Endodermal cell (in vitro differentiated cells): ENCODE data around the gene MTHFD1L. TPM values are rescaled to one million over a fixed set of nuclear protein-coding genes. Genes with fewer than 3 reads are reported as not detected.

Experiments
- DNase-seq: peaks from one replicate; pipeline ENCODE4 v3.0.0-alpha.2; 2017
- H3K27ac ChIP-seq: 2 replicates; pipeline ENCODE4 v1.5.1; 2013; ENCODE audit warnings: mild to moderate bottlenecking, low read depth, low read length, moderate library complexity
- H3K27me3 ChIP-seq: 2 replicates; pipeline ENCODE4 v1.6.1; 2013; ENCODE audit warnings: mild to moderate bottlenecking, low read length, moderate library complexity; ENCODE audit not compliant: insufficient read depth, control insufficient read depth, poor library complexity, severe bottlenecking
- H3K36me3 ChIP-seq: 2 replicates; pipeline ENCODE4 v1.7.0; 2013; ENCODE audit warnings: mild to moderate bottlenecking, low read length, moderate library complexity; ENCODE audit not compliant: control insufficient read depth, insufficient read depth
- H3K4me1 ChIP-seq: one replicate; pipeline ENCODE4 v1.7.0; 2013; ENCODE audit warnings: low read length; ENCODE audit not compliant: control insufficient read depth, insufficient read depth
- H3K4me3 ChIP-seq: 2 replicates; pipeline ENCODE4 v1.5.1; 2013; ENCODE audit warnings: mild to moderate bottlenecking, low read length, moderate library complexity
- H3K9ac ChIP-seq: 2 replicates; pipeline ENCODE4 v1.6.1; 2013; ENCODE audit warnings: mild to moderate bottlenecking, low read length, moderate library complexity; ENCODE audit not compliant: poor library complexity, severe bottlenecking; ENCODE audit errors: extremely low read depth
- H3K9me3 ChIP-seq: 2 replicates; pipeline ENCODE4 v1.6.1; 2013; ENCODE audit warnings: mild to moderate bottlenecking, low read length, moderate library complexity; ENCODE audit not compliant: control insufficient read depth
- H3K27ac Mint-ChIP-seq: 2 replicates; pipeline ENCODE4 v1.8.0; 2020; ENCODE audit warnings: mixed read lengths
- H3K27me3 Mint-ChIP-seq: 2 replicates; pipeline ENCODE4 v1.8.0; 2021; ENCODE audit warnings: mild to moderate bottlenecking, mixed read lengths; ENCODE audit not compliant: insufficient read depth
- H3K36me3 Mint-ChIP-seq: 2 replicates; pipeline ENCODE4 v1.8.0; 2020; ENCODE audit warnings: low read depth, mixed read lengths
- H3K4me1 Mint-ChIP-seq: 2 replicates; pipeline ENCODE4 v1.8.0; 2020; ENCODE audit warnings: mixed read lengths
- H3K4me3 Mint-ChIP-seq: 2 replicates; pipeline ENCODE4 v1.8.0; 2020; ENCODE audit warnings: mild to moderate bottlenecking, moderate library complexity, mixed read lengths
- H3K9me3 Mint-ChIP-seq: 2 replicates; pipeline ENCODE4 v1.8.0; 2020; ENCODE audit warnings: mild to moderate bottlenecking, mixed read lengths
- CTCF ChIP-seq: fragments of 200-600 bp; sonication (generic); conservative IDR thresholded peaks from 2 replicates; pipeline ENCODE4 v1.5.0; 2021; ENCODE audit warnings: antibody characterized with exemption, mild to moderate bottlenecking
- WGBS, 2 experiments: methylation state at CpG; one replicate each; pipeline versions ENCODE4 v1.1.5 to v1.1.7; 2013; ENCODE audit warnings: missing lambda C conversion rate in 2 of 2, mixed read lengths in 1 of 2; ENCODE audit not compliant: insufficient coverage in 1 of 2, insufficient read length in 1 of 2; 5-methylcytosine and 5-hydroxymethylcytosine counted together
- total RNA-seq, 2 donors: library from RNA; stranded (reverse); fragmentation: NEBNext Ultra II Directional in 1 of 2; extraction: Animal tissue kit (Norgen Biotek cat#: 25700) in 1 of 2; gene quantifications; 2 replicates in 1 of 2; 3 replicates in 1 of 2; pipeline ENCODE4 v1.2.1, GENCODE V29; 2021

MTHFD1L gene
- total RNA-seq, 2 donors from 2014 or later: 70.2 to 72.6 TPM

- peaks cover 16% of the 10 kb centered on the region for H3K9me3 Mint-ChIP-seq
- no peak overlapping the region for H3K27ac Mint-ChIP-seq
- no peak overlapping the region for H3K27ac ChIP-seq
- no peak overlapping the region for H3K9ac ChIP-seq
- peaks cover 40% of the 10 kb centered on the region for H3K36me3 ChIP-seq
- H3K27me3 Mint-ChIP-seq: no peaks in the 10 kb centered on the region
- H3K36me3 Mint-ChIP-seq: peaks cover 36% of the 10 kb centered on the region
- no peak overlapping the region for H3K4me3 ChIP-seq
- peak; percentile 35 for DNase-seq
- no peak overlapping the region for H3K4me3 Mint-ChIP-seq
- TF ChIP-seq CTCF: no peak
- no peaks in the 10 kb centered on the region for H3K4me1 ChIP-seq
- 95 to 100% methylated on average over 4 to 6 of the region's 6 CpGs for WGBS, 2 experiments
- H3K9me3 ChIP-seq: peaks cover 17% of the 10 kb centered on the region
- H3K27me3 ChIP-seq: no peaks in the 10 kb centered on the region
- H3K4me1 Mint-ChIP-seq: no peaks in the 10 kb centered on the region
Observed at GRCh38 chr6:151078655-151079054, 213.2 kb downstream of the MTHFD1L start.

- Mint-ChIP-seq H3K27me3 (no peaks in the 10 kb centered on the region), H3K36me3 (peaks cover 26% of the 10 kb centered on the region), H3K4me1 (no peaks in the 10 kb centered on the region), H3K9me3 (peaks cover 6% of the 10 kb centered on the region), H3K27ac (no peak overlapping the region), H3K4me3 (no peak overlapping the region)
- H3K9ac ChIP-seq: no peak overlapping the region
- no peaks in the 10 kb centered on the region for H3K27me3 ChIP-seq
- H3K4me3 ChIP-seq: no peak overlapping the region
- no peak for TF ChIP-seq CTCF
- peak; percentile 33 for DNase-seq
- no peaks in the 10 kb centered on the region for H3K4me1 ChIP-seq
- no peaks in the 10 kb centered on the region for H3K9me3 ChIP-seq
- H3K27ac ChIP-seq: no peak overlapping the region
- H3K36me3 ChIP-seq: peaks cover 17% of the 10 kb centered on the region
- 62 to 75% methylated on average over 3 to 4 of the region's 4 CpGs for WGBS, 2 experiments
Observed at GRCh38 chr6:151081656-151082055, 216.2 kb downstream of the MTHFD1L start.

GRCh38 chr6:151082079-151082478, 216.6 kb downstream of the MTHFD1L start:
- Mint-ChIP-seq H3K27me3 (no peaks in the 10 kb centered on the region), H3K27ac (no peak overlapping the region), H3K4me1 (no peaks in the 10 kb centered on the region), H3K36me3 (peaks cover 24% of the 10 kb centered on the region), H3K9me3 (peaks cover 4% of the 10 kb centered on the region), H3K4me3 (no peak overlapping the region)
- Histone ChIP-seq H3K4me1 (no peaks in the 10 kb centered on the region), H3K36me3 (peaks cover 17% of the 10 kb centered on the region), H3K27me3 (no peaks in the 10 kb centered on the region), H3K4me3 (no peak overlapping the region), H3K27ac (no peak overlapping the region), H3K9ac (no peak overlapping the region), H3K9me3 (no peaks in the 10 kb centered on the region)
- peak; percentile 7 for DNase-seq
- 94 to 100% methylated on average over 2 to 6 of the region's 6 CpGs for WGBS, 2 experiments
- TF ChIP-seq CTCF: no peak
